SW 1271 (cell line): ENCODE data around the gene GMPR2.
"Not testable (repeated sequence)": the region's sequence is repeated elsewhere in the genome, so short reads cannot be mapped to it uniquely, and the experiment has no call there.

Source experiments
- DNase-seq, 2 experiments: peaks; one replicate each; lab custom pipeline; 2025; lab: John Stamatoyannopoulos, UW

Gene GMPR2

DNA sequence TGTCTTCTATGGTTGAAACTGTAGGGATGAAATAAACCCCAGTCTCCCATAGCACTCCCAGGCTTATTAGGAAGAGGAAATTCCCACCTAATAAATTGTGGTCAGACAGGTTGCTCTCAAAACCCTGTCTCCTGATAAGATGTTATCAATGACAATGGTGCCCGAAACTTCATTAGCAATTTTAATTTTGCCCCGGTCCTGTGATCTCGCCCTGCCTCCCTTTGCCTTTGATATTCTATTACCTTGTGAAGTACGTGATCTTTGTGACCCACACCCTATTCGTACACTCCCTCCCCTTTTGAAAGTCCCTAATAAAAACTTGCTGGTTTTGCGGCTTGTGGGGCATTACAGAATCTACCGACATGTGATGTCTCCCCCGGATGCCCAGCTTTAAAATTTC is 30.2 kb upstream of the GMPR2 start:
- DNase-seq, result not testable (repeated sequence)

DNA sequence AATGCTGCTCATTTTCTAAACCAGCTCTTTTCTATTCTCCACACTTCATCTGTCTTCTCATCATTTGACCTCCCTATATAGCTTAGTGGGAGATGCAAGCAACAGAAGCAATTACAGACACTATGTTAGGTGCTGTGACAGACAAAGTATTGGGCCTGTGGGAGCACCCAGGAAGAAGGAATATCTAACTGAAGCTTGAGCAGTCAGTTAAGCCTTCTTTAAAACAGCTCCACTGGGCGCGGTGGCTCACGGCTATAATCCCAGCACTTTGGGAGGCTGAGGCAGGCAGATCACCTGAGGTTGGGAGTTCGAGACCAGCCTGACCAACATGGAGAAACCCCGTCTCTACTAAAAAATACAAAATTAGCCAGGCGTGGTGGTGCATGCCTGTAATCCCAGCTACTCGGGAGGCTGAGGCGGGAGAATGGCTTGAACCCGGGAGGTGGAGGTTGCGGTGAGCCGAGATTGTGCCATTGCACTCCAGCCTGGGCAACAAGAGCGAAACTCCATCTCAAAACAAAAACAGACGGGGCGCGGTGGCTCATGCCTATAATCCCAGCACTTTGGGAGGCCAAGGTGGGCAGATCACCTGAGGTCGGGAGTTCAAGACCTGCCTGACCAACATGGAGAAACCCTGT is 29.4 kb upstream of the GMPR2 start:
- DNase-seq, result not testable (repeated sequence)

DNA sequence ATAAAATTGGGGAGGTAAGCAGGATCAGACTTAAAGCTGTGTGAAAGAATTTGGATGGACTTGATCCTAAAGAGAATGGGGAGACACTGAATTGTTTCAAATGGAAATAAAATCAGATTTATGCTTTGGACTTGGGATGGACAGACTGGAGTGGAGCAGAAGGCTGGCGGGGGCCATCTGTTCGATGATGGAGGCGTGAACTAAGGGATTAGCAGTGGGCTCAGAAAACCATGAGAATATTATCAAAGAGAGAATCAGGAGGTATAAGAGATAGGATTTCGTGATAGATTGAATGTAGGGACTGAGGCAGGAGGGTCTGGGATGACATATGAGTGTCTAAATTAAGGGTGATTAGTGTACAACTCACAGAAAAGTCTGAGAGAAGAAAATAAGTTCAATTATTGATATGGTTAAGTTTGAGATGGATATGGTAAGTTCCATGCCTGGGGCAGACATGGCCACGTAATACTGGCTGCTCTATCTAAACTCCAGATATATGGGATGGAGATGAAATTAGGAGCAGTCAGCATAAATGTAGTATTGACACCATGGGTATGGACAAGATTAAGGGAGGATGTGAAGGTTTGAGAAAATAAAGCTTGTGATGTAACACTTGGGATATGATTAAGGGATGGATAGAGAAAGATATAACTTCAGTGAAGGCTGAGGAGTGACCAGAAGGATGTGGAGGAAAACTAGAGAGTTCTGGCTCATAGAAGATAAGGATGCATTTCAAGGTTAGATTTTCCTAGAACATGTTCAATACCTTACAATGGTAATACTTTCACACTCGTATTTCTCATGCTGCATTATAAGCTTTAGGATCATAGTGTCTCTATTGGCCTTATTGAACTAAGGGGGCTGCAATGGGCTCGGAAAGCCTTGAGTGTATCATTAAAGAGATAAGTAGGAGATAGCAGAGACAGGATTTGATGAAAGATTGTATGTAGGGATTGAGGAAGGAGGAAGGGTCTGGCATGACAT is 28.3 kb upstream of the GMPR2 start:
- no peak for DNase-seq

DNA sequence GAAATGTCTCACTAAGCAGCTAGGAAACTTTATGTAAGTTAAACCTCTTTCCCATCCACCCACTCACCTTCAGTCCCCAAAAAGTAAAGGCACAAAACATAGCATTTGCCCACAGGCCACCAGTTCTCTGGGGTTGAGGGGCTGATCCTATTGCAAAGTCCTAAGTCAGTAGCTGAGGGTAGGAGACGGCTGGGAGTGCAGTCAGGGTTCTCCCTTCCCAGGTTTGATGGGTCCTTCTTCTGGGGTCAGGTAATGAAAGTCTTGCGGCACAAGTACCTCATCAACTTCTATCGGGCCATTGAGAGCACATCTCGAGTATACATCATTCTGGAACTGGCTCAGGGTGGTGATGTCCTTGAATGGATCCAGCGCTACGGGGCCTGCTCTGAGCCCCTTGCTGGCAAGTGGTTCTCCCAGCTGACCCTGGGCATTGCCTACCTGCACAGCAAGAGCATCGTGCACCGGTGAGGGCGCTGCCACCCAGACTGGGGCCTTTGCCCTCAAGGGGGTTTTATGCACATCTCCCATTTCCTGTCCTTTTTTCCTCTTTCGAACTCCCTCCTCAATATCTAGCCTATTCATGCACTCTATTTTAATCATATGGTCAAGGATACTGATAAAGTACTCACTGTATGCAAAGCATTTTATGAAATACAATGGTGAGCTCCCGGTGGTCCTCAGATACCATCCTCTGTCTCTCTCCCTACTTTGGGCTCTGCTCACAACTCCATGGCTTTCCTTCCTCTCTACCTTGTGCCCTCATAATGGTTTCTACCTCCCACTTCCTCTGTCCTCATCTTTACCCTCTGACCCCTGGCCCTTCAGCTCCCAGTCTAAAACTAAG is 26.2 kb upstream of the GMPR2 start:
- DNase-seq, result no peak

DNA sequence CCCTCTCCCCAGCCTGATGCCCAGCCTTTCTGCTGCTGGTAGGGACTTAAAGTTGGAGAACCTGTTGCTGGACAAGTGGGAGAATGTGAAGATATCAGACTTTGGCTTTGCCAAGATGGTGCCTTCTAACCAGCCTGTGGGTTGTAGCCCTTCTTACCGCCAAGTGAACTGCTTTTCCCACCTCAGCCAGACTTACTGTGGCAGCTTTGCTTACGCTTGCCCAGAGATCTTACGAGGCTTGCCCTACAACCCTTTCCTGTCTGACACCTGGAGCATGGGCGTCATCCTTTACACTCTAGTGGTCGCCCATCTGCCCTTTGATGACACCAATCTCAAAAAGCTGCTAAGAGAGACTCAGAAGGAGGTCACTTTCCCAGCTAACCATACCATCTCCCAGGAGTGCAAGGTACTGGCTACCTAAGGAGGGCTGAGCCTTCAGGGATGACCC is 25.6 kb upstream of the GMPR2 start:
- no peak for DNase-seq

DNA sequence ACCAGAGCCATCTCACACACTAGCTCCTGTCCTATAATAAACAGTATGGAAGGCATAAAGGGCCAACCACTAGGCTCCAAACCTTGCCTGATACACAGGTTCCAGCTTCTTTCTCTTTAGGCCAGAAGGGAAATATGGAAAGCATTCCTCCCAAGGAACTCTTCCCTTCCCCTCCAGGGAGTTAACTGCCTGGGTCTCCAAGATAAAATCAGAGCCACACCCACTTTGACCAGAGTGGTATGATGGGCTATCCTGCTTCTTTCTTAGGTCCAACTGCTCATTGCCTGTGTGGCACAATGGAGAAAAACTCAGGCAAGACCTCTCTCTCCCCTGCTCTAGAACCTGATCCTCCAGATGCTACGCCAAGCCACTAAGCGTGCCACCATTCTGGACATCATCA is 25.1 kb upstream of the GMPR2 start:
- no peak for DNase-seq

DNA sequence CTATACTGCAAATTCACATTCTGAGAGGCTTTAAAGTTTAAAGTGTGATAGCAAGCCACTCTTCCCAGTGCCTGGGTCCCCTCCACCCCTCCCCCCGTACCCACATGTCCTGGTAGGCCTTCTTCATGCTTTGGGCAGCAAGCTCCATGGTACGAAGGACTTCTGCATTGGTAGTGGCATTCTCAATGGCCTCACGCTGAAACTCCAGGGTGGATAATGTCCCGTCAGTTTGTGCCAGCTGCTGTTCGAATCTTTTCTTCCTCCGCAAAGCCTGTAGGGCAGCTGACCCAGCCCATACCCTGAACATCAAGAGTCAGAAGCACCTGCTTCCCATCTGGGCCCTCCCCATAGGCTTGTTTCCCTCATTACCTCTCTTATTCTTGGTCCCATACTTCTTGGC is 21.4 kb upstream of the GMPR2 start:
- DNase-seq, result no peak

DNA sequence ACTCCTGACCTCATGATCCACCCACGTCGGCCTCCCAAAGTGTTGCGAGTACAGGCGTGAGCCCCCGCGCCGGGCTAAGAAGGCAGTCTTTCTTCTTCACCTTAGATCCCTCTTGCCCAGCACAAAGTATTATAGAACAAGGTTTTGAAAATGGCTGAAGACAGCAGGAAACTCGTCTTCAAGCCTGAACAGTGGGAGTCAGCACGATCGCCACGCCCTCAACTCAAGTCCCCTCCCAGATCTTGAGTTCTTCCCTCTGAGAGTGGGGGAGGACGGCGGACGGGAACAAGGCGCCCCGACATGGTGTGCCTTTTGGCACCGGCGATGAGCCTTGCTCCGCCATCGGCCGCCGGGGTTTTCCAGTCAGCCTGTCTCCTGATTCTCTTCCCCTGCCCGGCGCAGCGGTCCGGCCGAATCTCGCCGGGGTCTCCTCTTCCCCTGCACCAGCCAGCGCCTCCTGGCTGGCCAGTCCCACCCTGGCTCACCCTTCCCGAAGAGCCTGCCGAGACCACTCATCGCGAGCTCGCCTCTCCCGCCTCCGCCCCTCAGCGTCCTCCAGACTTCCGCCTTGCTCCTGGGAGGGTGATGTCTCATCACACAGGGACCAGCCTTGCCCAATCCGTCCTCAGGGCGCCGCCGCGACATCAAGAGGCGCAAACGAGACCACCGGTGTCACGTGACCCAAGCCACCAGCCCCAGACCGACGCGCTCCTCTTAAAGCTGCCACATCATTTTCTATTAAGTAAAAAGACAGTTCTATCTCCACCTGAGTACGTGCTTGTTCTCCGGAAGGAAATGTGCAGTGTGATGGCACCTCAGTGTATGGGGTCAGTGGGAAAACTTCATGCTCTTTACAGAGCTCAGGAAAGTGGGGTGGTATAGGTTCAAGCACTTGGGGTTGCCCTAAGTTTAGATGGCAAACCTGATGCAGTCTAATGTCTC is 19.5 kb upstream of the GMPR2 start, which contains the start of gene CHMP4A:
TSS of gene CHMP4A (minus strand) at position 565 of the 942 bp plus-strand sequence. CDS start at position 516, 49 bp downstream.
- peak; percentile 97 to 98 for DNase-seq

DNA sequence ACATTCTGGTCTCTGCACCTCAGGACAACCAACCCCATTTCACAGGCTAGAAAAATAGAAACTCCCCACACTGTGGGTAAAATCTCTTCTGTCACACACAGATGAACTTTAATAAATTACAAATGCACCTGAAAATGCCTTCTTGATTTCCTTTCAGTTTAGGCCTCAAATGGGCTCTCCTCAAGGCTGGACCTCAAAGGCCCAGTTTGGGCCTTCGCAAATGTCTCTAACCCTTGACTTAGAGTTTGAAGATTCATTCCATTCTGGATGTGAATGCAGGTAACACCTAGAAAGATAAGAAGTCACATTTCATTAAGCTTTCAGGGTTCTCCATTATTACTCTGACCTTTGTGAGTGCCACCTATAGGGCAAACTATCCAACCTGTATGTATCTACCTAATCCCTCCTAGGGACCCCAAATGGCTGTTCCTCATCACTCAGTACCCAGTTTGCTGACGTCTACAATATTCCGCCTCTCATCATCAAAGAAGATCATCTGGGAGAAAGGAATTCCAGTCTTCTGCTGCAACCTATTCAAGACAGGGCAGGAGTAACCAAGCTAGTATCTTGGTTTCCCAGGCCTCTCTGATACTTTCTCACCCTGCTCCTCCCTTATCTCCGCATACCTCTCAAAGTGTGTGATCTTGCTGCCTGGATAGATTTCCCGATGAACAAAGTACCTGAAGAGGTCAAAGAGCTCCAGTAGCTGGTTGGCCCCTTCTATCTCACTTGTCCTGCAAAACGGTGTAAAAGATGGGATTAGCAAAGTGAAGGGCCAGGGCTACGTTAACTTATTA is 18.7 kb upstream of the GMPR2 start:
- DNase-seq, result no peak

DNA sequence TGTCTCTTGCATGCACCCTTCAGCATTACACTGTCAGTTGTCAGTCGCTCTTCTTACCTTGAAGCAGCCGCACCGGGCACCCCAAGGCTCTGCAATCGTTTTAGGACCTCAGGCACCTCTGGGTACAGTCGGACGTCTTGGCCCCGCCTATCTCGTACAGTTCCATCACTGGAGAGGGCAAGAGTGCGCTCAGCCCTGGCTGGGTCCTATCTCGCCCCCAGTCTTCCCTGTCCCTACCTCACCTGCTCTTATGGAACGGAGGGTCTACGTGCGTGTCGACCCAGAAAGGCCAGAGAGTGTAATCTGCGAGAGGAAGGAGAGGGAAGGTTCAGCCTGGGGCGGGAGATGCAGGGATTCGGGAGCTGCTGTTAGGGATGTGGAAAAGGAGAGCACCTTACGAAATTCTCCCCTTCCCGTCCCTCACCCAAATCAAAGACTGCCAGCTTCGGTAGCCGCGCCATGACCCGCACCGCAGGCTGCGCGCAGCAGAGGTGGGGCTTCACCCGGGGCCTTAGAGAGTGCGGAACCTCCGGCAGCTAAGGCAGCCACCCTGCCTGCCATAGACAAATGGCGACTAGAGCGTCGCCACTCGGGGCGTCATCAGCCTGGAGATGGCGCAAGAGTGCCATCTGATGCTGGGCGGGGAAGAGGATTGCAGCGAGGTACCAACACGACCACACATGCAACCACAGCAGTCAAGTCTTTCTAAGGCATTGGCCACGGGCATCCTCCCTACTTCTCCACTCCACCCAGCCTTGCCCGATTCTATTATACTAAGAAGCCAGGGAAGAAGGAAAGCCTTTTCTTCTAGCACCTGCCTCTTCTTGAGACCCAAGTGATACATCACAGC is 17.0 kb upstream of the GMPR2 start, which contains the start of gene MDP1:
TSS of gene MDP1 (minus strand) at position 572 of the 850 bp plus-strand sequence. CDS start at position 461, 111 bp downstream.
- peak; percentile 79 to 87 for DNase-seq

DNA sequence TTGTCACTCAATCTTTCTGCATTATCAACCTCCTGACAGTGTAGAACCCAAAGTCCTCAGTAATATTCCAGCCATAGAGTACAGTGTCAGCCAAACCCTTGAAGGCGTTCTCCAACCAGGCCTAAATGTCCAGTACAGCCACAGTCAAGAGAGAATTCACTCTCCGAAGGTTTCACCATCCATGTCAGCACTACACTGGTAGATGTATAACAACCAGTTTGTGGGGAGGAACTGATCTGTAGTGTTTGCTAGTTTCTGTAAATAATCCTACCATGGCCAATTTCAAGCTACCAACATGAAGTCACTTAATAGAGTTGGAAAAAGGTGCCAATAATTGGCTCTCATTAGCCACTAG is 16.4 kb upstream of the GMPR2 start:
- no peak for DNase-seq

DNA sequence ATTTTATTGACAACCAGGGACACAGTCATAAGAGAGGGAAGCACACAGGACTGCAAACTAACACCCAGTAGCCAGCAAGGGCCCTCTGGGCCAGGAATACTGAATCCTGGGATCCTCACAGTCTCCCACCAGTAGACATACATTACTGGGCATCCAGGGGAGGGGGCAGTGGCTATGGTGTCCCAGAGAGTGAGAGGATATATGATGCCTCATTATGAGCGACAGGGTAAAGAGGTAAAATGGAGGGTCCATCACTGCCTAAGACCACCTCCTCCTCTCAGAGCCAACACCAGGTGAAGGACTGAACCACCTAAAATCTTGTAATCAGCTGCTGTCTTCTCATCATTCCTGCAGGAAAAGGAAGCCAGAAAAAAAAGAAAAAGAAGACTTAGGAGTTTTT is 15.9 kb upstream of the GMPR2 start:
- DNase-seq, result not testable (repeated sequence)

DNA sequence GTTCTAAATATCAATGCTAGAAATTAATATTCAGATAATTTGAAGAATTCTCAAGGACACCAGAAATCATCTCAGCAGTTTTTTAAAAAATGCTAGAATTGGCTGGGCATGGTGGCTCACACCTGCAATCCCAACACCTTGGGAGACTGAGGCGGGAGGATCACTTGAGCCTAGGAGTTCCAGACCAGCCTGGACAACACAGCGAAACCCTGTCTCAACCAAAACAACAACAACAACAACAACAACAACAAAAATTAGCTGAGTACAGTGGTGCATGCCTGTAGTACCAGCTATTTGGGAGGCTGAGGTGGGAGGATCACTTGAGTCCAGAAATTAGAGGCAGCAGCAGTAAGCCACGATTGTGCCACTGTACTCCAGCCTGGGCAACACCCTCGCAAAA is 13.6 kb upstream of the GMPR2 start:
- DNase-seq, result no peak

DNA sequence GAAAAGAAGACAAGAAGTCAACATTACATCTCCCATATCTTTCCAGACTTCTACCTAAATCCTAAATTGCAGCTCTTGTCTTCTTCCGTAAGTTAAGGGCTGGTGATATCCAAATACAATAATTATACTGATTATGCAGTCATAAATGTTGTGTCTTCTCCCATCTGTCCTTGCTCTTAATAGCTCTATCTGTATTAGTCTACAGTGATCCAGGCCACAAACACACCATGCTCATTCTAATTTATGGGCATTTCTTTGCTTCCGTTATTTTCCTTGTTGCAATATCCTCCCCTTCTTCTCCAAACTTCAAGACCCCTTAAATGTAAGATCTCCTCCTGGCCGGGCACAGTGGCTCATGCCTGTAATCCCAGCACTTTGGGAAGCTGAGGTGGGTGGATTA is 13.2 kb upstream of the GMPR2 start:
- no peak for DNase-seq

DNA sequence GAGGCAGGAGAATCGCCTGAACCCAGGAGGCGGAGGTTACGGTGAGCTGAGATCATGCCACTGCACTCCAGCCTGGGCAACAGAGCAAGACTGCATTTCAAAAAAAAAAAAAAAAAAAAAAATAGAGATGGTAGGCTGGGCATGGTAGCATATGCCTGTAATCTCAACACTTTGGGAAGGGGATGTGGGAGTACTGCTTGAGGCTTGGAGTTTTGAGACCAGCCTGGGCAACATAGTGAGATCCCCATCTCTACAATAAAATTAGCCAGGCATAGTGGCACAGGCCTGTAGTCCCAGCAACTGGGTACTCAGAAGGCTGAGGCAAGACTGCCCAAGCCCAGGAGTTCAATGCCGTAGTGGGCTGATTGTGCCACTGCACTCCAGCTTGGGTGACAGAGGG is 9.7 kb upstream of the GMPR2 start:
- not testable (repeated sequence) for DNase-seq

DNA sequence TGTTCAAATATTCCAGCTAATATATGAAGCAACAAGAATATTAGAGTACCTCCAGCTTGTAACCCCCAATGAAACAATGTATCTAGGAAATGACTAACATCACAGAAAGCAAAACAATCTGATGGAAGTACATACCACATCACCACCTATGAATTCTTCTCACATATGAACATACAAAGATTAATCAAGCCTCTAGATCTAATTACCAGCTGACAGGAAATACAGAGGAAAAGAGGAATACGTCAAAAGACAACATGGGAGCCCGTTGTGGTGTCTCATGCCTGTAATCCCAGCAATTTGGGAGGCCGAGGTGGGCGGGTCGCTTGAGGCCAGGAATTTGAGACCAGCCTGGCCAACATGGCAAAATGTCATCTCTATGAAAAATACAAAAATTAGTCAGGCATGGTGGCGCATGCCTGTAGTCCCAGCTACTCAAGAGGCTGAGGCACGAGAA is 8.1 kb upstream of the GMPR2 start:
- peak; percentile 75 to 92 for DNase-seq

DNA sequence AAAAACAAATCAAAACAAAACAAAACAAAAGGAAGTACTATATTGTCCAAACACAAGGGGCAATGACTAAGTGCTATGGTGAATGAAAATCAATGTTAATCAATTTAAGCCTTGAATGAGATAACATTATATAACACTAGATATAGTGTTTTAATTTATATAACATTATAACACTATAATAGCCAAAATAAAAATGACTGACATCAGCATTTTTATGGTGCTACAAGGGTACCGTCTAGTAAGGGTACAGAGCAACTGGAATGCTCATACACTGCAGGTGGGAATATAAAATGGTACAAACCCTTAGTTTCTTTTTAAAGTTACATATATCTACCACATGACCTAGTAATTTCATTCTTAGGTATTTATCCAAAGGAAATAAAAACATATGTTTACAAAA is 6.3 kb upstream of the GMPR2 start:
- no peak for DNase-seq

DNA sequence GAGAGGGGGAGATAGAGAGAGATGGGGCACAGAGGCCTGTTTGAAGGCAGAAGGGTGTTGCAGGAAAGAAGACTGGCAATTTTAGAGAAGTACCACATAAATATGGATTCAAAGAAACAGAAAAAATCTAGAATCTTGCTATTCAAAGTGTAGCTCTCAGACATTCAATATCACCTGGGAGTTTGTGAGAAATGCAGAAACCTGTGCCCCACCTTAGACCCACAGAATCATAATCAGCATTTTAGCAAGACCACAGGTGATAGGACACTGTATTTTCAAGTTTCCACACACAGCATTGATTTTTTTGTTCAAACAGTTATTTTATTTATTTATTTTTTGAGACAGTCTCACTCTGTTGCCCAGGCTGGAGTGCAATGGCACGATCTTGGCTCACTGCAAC is 3.8 kb upstream of the GMPR2 start:
- no peak for DNase-seq
